ENCODE measurements around the gene PCSK9. TPM values are rescaled to one million over a fixed set of nuclear protein-coding genes. Genes with fewer than 3 reads are reported as not detected.

Gene PCSK9
- total RNA-seq, 1 experiment from 2014 or later: 38.9 TPM

- no peak overlapping the region for H3K4me3 ChIP-seq (ENCODE audit: low read depth, low read length, poor library complexity, severe bottlenecking)
- H3K9me3 ChIP-seq (ENCODE audit: low read depth, low read length, poor library complexity, severe bottlenecking): no peaks in the 10 kb centered on the region
- ChIA-PET POLR2A (ENCODE audit: low non-redundant PET) (no interaction called here), CTCF (no interaction called here)
- BruUV-seq (replicated peaks): no TSS peak
- no peaks in the 10 kb centered on the region for H3K27me3 ChIP-seq (replicated peaks; ENCODE audit: insufficient read depth, low read depth, low read length, poor library complexity)
- TF ChIP-seq CTCF (conservative IDR thresholded peaks at IDR 0.05; ENCODE audit: low read depth, low read length) (no peak), EZH2 (IDR thresholded peaks at IDR 0.05; ENCODE audit: borderline replicate concordance, low read depth, low read length, poor library complexity, severe bottlenecking) (no peak)
- H3K4me1 ChIP-seq (ENCODE audit: insufficient read depth, low read length, poor library complexity, severe bottlenecking): no peaks in the 10 kb centered on the region
- intact Hi-C loops (cut with micrococcal nuclease; ENCODE audit: unreplicated experiment): no loop called here
- H3K27ac ChIP-seq (ENCODE audit: low read depth, low read length, poor library complexity, severe bottlenecking): no peak overlapping the region
- peaks cover 65% of the 10 kb centered on the region for H3K36me3 ChIP-seq (ENCODE audit: insufficient read depth, low read length, poor library complexity, severe bottlenecking)
- DNase-seq (ENCODE audit: low spot score): no peak
These were observed 18.6 kb downstream of the PCSK9 start for GRCh38 chr1:55057956-55058298.

DNA sequence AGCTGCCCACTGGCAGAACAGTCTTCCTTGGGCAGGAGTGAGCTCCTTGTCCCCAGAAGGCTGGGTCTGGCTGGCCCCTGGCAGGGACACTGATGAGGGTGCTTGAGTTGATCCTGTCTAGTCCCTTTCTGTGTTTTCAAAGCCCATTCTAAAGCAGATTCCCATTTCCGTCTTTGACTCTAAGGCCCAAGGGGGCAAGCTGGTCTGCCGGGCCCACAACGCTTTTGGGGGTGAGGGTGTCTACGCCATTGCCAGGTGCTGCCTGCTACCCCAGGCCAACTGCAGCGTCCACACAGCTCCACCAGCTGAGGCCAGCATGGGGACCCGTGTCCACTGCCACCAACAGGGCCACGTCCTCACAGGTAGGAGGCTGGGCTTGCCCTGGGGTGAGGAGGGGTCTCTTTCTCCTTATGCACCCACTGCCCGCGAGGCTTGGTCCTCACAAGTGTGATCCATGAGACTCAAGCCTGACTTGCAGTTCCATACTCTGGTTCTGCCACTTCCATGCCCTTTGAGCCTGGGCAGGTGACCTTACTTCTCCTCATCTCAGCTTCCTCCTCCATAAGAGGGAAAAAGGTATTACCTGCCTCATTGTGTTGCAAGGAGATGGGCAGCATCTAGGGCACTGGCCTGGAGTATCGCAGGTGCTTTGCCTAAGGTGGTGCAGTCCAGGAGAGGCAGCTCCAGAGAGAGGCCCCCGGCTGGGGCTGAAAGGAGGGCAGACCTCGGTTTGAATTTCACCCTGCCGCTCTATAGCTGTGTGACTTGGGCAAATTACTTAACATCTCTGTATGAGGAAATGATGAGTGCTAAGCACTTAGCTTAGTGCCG lies 20.2 kb downstream of the PCSK9 start:
- Histone ChIP-seq H3K4me3 (ENCODE audit: low read depth, low read length, poor library complexity, severe bottlenecking) (no peak overlapping the region), H3K36me3 (ENCODE audit: insufficient read depth, low read length, poor library complexity, severe bottlenecking) (peaks cover 52% of the 10 kb centered on the region), H3K4me1 (ENCODE audit: insufficient read depth, low read length, poor library complexity, severe bottlenecking) (no peaks in the 10 kb centered on the region), H3K27ac (ENCODE audit: low read depth, low read length, poor library complexity, severe bottlenecking) (no peak overlapping the region), H3K9me3 (ENCODE audit: low read depth, low read length, poor library complexity, severe bottlenecking) (no peaks in the 10 kb centered on the region), H3K27me3 (replicated peaks; ENCODE audit: insufficient read depth, low read depth, low read length, poor library complexity) (no peaks in the 10 kb centered on the region)
- no TSS peak for BruUV-seq (replicated peaks)
- ChIA-PET POLR2A (ENCODE audit: low non-redundant PET) (no interaction called here), CTCF (no interaction called here)
- no peak for DNase-seq (ENCODE audit: low spot score)
- intact Hi-C loops (cut with micrococcal nuclease; ENCODE audit: unreplicated experiment): no loop called here
- no peak for TF ChIP-seq CTCF (conservative IDR thresholded peaks at IDR 0.05; ENCODE audit: low read depth, low read length)
- TF ChIP-seq EZH2 (IDR thresholded peaks at IDR 0.05; ENCODE audit: borderline replicate concordance, low read depth, low read length, poor library complexity, severe bottlenecking): no peak

DNA sequence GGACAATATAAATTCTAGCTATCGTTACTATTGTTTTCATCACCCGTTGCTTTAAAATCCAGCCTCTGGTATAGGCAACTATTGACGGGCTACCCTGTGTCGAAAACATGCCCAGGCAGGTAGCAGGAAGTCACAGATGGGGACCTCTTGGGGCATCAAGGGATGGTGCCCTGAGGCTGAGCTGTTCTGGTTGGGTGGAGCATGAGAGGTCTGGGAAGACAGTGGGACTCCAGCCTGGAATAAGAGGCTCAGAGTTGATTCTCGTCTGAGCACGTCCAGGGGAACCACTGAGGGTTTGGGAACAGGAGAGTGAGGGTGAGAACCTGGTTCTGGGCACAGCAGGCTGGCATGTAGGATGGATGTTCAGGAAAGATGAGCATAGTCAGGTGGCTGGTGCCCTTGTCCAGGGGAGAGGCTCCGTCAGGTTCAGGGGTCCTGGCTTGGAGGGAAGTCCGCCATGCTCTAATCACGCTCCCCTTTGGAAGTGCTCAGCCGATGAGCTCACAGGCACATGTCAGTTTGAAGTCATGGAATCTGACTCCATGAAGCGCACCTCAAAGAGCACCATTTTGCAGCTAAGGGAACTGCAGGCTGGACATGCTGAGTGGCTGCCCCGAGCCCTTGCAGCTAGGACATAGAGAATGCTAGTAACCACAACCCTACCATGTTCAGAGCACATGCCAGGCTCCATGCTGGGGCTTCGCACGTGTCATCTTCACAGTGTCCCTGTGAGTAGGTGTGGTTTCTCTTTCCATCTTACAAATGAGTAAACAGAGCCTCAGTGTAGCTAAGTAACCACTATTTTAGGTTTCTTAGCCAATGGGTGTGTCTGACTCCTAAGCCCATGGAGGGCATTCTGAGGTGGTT lies 21.0 kb downstream of the PCSK9 start:
- no peaks in the 10 kb centered on the region for H3K4me1 ChIP-seq (ENCODE audit: insufficient read depth, low read length, poor library complexity, severe bottlenecking)
- H3K27me3 ChIP-seq (replicated peaks; ENCODE audit: insufficient read depth, low read depth, low read length, poor library complexity): no peaks in the 10 kb centered on the region
- intact Hi-C loops (cut with micrococcal nuclease; ENCODE audit: unreplicated experiment): no loop called here
- no peak overlapping the region for H3K27ac ChIP-seq (ENCODE audit: low read depth, low read length, poor library complexity, severe bottlenecking)
- H3K4me3 ChIP-seq (ENCODE audit: low read depth, low read length, poor library complexity, severe bottlenecking): no peak overlapping the region
- DNase-seq (ENCODE audit: low spot score): no peak
- no peaks in the 10 kb centered on the region for H3K9me3 ChIP-seq (ENCODE audit: low read depth, low read length, poor library complexity, severe bottlenecking)
- ChIA-PET POLR2A (ENCODE audit: low non-redundant PET) (no interaction called here), CTCF (no interaction called here)
- no TSS peak for BruUV-seq (replicated peaks)
- peaks cover 58% of the 10 kb centered on the region for H3K36me3 ChIP-seq (ENCODE audit: insufficient read depth, low read length, poor library complexity, severe bottlenecking)
- no peak for TF ChIP-seq EZH2 (IDR thresholded peaks at IDR 0.05; ENCODE audit: borderline replicate concordance, low read depth, low read length, poor library complexity, severe bottlenecking)
- no peak for TF ChIP-seq CTCF (conservative IDR thresholded peaks at IDR 0.05; ENCODE audit: low read depth, low read length)

Measured in A673 (cell line).